ENCODE data around the gene GABRB1. TPM values are rescaled to one million over a fixed set of nuclear protein-coding genes. Genes with fewer than 3 reads are reported as not detected.

GABRB1 gene
- total and polyA plus RNA-seq, 2 of the 8 experiments (the other 6 are each of a cell fraction or from before 2014, with no cell fraction given), result 0.22 to 0.38 TPM

DNA sequence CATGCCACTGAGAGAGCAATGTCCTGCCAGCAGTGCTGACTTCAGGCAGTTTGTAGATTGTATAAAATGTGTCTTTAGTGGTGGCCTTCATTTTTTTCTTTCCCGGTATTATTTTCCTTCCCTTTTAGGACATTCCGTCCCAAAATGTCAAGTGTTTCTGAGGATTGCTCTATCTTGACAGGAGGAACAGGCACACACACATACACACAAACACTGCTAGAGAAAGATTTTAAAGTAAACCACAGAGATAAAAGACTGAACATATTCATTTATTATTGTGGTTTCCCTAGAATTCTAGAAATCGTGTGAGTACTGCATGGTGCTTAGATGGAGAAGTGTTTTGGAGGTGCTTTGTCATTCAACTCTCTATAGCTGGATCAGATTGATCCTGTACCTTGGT lies 111.9 kb downstream of the GABRB1 start:
- no peaks in the 10 kb centered on the region for H3K79me2 ChIP-seq (ENCODE audit: control insufficient read depth in 1 of 2, insufficient read depth in 2 of 2, low read length in 2 of 2)
- ChIA-PET CTCF (ENCODE audit: partially characterized antibody) (no interaction called here), POLR2A (ENCODE audit: partially characterized antibody) (no interaction called here)
- H3K4me2 ChIP-seq (ENCODE audit: insufficient read depth in 1 of 2, low read depth in 2 of 2, low read length in 2 of 2), result no peak overlapping the region
- FAIRE-seq (no peak), DNase-seq (ENCODE audit: low read depth in 1 of 2, low spot score in 2 of 2) (no peak)
- H2BK15ac ChIP-seq (ENCODE audit: low read length), result no peak overlapping the region
- no peak overlapping the region for H4K8ac ChIP-seq (ENCODE audit: extremely low read depth, insufficient read depth, low read length)
- H3K56ac ChIP-seq (replicated peaks; ENCODE audit: insufficient read length, low read depth, low read length), result no peak overlapping the region
- H3K9me3 ChIP-seq (ENCODE audit: insufficient read depth in 2 of 2, low read depth in 1 of 2, low read length in 1 of 2), result no peaks in the 10 kb centered on the region
- H4K20me1 ChIP-seq (replicated peaks in 1 of 2; ENCODE audit: control insufficient read depth in 1 of 2, insufficient read depth in 2 of 2, low read length in 2 of 2), result no peaks in the 10 kb centered on the region
- no peak overlapping the region for H3K18ac ChIP-seq (ENCODE audit: extremely low read depth, low read length)
- H3K79me1 ChIP-seq (ENCODE audit: low read depth, low read length), result no peaks in the 10 kb centered on the region
- H4K91ac ChIP-seq (replicated peaks; ENCODE audit: insufficient read length, low read length), result no peak overlapping the region
- H2AFZ ChIP-seq (ENCODE audit: low read length), result peak overlapping the region; percentile 73; the same call in 1 of the 2 replicates
- H3K14ac ChIP-seq (ENCODE audit: insufficient read length), result no peak overlapping the region
- no peaks in the 10 kb centered on the region for H3K27me3 ChIP-seq (replicated peaks in 1 of 4; ENCODE audit: control insufficient read depth in 3 of 4, extremely low read depth in 1 of 4, insufficient read depth in 3 of 4, low read length in 3 of 4)
- H3K36me3 ChIP-seq (ENCODE audit: control insufficient read depth in 2 of 4, insufficient read depth in 4 of 4, low read length in 3 of 4), result no peaks in the 10 kb centered on the region
- no peak overlapping the region for H3K27ac ChIP-seq (ENCODE audit: low read depth, low read length)
- no peak overlapping the region for H3K4me3 ChIP-seq (ENCODE audit: extremely low read depth in 1 of 4, insufficient read depth in 2 of 4, low read depth in 3 of 4, low read length in 4 of 4)
- no peaks in the 10 kb centered on the region for H3K4me1 ChIP-seq (replicated peaks in 1 of 4; ENCODE audit: control insufficient read depth in 3 of 4, insufficient read depth in 4 of 4, low read length in 3 of 4)
- H3K23me2 ChIP-seq (ENCODE audit: low read depth, low read length), result no peaks in the 10 kb centered on the region; the same call in 1 of the 2 replicates
- H3K4ac ChIP-seq (replicated peaks; ENCODE audit: insufficient read length, low read depth, low read length), result no peak overlapping the region
- H2AK5ac ChIP-seq (ENCODE audit: low read depth, low read length), result no peak overlapping the region
- no peak overlapping the region for H2BK20ac ChIP-seq (ENCODE audit: low read length)
- H2BK5ac ChIP-seq (ENCODE audit: low read depth, low read length), result no peak overlapping the region
- no peak overlapping the region for H3K23ac ChIP-seq (ENCODE audit: insufficient read length)
- 86% methylated on average over 3 of the region's 3 CpGs; no CpG with 5 or more reads in 1 of the 2 experiments for WGBS, 2 experiments (ENCODE audit: extremely low coverage in 1 of 2, insufficient coverage in 1 of 2, insufficient read length in 1 of 2, insufficient replicate concordance in 2 of 2, low coverage in 1 of 2, low lambda C conversion rate in 2 of 2, missing lambda C conversion rate in 1 of 2)
- no peak overlapping the region for H2BK120ac ChIP-seq (replicated peaks; ENCODE audit: low read depth, low read length)
- no peak overlapping the region for H2BK12ac ChIP-seq (ENCODE audit: low read depth, low read length)
- no peak overlapping the region for H3K9ac ChIP-seq (replicated peaks in 1 of 4; ENCODE audit: extremely low read depth in 1 of 4, low read depth in 3 of 4, low read length in 3 of 4)
- no peak overlapping the region for H4K5ac ChIP-seq (ENCODE audit: insufficient read length, low read depth, low read length)
- TF ChIP-seq TEAD4 (IDR thresholded peaks at IDR 0.05; ENCODE audit: low read depth, low read length), result no peak
- no peak for TF ChIP-seq HDAC2 (IDR thresholded peaks at IDR 0.05; ENCODE audit: borderline replicate concordance in 1 of 2, low read depth in 2 of 2, low read length in 2 of 2)
- TF ChIP-seq KDM5A (IDR thresholded peaks at IDR 0.05; ENCODE audit: low read length), result no peak
- TF ChIP-seq RXRA (IDR thresholded peaks at IDR 0.05; ENCODE audit: insufficient read depth, low read depth, low read length), result no peak
- no peak for TF ChIP-seq BCL11A (IDR thresholded peaks at IDR 0.05; ENCODE audit: low read depth in 2 of 2, low read length in 2 of 2)
- TF ChIP-seq RNF2 (IDR thresholded peaks at IDR 0.05; ENCODE audit: borderline replicate concordance, low read depth, low read length, missing control alignments, poor library complexity, severe bottlenecking), result no peak
- no peak for TF ChIP-seq NANOG (IDR thresholded peaks at IDR 0.05; ENCODE audit: insufficient read depth, low read depth, low read length, poor library complexity, severe bottlenecking)
- TF ChIP-seq CREB1 (IDR thresholded peaks at IDR 0.05), result no peak
- no peak for TF ChIP-seq POU5F1 (IDR thresholded peaks at IDR 0.05; ENCODE audit: low read depth, low read length)
- TF ChIP-seq MAX (IDR thresholded peaks at IDR 0.05), result no peak
- no peak for TF ChIP-seq RFX5 (IDR thresholded peaks at IDR 0.05; ENCODE audit: borderline replicate concordance, low read depth, low read length)
- TF ChIP-seq KDM1A (IDR thresholded peaks at IDR 0.05; ENCODE audit: borderline replicate concordance, low read length), result no peak
- no peak for TF ChIP-seq ATF3 (IDR thresholded peaks at IDR 0.05; ENCODE audit: insufficient read depth, low read depth, low read length)

Measured in H1 (cell line).